VCaP (cell line): ENCODE measurements around the gene DFFA.
A peak's percentile ranks its signal among the peaks of the same experiment; 100 is the strongest.

Experiments
- H3K27ac ChIP-seq: fragments of 450-650 bp; 2 replicates; pipeline ENCODE4 v1.5.1; 2017
- TF ChIP-seq, protein P1 (sequence below): fragments of 450-650 bp; conservative IDR thresholded peaks from 2 replicates; pipeline ENCODE4 v1.5.1; 2017; ENCODE audit warnings: mild to moderate bottlenecking, moderate library complexity

DFFA gene

DNA sequence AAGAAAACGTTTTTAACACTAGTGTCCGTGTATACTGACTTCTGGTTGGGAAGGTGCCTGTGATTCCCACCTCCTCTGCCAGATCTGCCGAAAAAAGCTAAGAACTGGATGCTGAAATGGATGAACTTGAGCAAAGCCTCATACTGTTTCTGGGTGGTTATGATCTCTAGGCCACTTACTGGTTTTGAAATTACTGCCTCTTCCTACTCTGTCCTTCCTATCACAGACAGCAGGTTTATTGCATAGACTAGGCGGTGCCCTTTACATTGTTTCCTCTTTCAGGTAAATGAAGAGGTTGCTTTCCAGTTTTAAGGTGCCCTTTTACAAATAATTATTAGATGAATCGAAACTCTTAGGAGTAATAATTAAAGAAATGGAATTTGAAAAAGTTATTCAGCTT, 29.9 kb upstream of the DFFA start:
- H3K27ac ChIP-seq, result no peak overlapping the region
- TF ChIP-seq, protein P1, sequence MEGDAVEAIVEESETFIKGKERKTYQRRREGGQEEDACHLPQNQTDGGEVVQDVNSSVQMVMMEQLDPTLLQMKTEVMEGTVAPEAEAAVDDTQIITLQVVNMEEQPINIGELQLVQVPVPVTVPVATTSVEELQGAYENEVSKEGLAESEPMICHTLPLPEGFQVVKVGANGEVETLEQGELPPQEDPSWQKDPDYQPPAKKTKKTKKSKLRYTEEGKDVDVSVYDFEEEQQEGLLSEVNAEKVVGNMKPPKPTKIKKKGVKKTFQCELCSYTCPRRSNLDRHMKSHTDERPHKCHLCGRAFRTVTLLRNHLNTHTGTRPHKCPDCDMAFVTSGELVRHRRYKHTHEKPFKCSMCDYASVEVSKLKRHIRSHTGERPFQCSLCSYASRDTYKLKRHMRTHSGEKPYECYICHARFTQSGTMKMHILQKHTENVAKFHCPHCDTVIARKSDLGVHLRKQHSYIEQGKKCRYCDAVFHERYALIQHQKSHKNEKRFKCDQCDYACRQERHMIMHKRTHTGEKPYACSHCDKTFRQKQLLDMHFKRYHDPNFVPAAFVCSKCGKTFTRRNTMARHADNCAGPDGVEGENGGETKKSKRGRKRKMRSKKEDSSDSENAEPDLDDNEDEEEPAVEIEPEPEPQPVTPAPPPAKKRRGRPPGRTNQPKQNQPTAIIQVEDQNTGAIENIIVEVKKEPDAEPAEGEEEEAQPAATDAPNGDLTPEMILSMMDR, result no peak

DNA sequence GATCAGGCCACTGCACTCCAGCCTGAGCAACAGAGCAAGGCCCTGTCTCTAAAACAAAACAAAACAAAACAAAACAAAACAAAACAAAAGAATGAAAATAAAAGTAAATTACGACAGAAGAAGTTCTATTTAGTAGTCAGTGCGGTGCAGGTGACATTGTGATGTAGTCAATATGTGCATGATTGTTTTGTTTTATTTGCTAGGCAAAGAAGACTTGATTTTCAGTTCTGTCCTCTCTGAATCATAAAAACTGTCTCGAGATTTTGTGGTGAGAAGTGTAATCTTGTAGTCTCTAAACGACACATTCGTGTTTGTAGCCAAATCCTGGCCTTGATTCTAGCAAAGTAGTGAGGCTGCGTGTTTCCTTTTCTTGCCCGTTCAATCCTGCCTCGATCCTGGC, 25.9 kb upstream of the DFFA start:
- H3K27ac ChIP-seq, result no peak overlapping the region
- TF ChIP-seq, protein P1, result no peak

DNA sequence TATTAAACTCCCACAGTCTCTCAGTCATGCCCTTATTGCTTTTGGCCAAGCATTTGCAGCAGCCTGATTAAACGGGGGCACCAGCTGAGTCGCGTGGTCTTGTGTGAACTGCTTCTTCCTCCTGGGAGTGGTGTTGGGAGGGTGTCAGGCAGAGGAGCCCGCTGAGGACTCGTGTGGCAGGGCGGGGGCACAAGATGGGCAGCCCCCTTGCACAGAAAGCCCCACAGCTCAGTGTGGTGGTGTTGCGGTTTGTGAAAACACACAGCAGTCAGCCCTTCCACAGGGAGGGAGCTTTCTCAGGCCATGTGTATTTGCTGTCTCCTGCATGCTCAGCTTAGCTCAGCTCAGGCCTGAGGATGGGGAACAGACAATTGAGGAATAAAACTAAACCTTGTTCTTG, 24.8 kb upstream of the DFFA start:
- TF ChIP-seq, protein P1, result no peak
- no peak overlapping the region for H3K27ac ChIP-seq

DNA sequence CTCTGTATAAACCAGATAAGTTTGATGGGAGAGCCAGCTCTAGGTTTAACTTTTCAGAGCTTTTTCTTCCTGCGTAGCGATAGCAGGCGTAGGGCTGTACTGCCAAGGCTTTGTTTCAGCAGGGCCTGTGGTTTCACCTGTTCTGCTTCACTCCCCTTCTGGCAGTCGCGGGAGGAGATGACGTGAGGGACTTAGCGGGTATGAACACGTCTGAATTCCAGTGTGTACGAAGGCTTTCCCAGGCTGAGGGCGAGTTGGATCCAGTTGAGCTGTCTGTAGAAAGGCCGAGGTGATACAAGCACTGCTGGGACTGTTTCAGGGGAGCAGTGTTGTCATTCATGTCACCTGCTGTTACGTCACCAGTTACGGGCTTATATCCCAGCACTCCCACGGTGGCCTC, 23.6 kb upstream of the DFFA start:
- no peak overlapping the region for H3K27ac ChIP-seq
- TF ChIP-seq, protein P1, result no peak

DNA sequence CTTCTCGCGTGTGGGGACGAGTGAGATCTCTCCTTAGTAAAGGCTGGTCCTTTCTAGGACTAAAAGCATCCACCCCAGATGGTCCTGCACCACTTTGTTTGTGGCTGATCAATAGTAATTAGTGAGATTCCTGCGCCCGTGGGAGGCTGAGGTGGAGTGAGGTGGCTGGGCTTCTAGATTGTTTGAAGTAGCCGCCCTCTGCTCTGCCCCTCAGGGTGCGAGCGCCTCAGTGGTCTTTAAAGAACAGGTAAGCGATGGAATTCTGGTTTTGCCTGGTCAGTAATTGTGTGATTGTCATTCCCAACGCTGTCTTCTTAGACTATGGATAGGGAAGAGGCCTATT, 23.1 kb upstream of the DFFA start:
- H3K27ac ChIP-seq, result peak overlapping the region; percentile 38
- TF ChIP-seq, protein P1, result no peak

DNA sequence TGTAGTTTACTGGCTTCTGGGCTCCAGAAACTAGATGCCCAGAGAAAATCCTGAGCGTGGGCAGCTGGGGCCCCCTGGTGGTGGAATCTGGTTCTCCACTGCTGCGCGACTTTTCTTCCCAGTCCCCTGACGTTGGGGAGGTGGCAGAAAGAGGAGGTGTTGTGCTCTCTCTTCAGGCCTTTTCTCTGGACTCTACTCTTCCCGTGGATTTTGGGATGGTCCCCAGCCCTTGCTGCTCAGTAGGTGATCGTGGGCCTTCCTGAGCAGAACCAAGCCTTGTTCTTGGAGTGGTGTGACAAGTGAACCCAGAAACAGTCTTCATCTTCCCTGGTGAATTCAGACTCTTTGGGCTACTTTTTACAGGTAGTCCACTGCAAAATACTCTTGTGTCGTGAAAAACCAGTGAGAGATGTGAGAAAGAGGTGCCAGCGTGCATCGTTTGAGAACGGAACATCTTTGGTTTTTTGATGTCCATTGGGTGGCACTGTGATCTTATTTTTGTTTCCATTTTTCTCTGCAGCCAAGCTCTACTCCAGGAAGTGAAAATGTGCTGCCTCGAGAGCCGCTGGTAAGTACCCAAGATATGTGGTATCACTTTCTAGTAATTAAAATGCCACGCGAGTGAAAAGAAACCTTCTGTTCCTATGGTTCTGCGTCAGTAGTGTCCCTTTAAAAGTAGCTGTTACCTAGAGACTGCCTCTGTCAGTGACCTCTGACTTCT, 22.6 kb upstream of the DFFA start:
- TF ChIP-seq, protein P1, result peak; percentile 95

DNA sequence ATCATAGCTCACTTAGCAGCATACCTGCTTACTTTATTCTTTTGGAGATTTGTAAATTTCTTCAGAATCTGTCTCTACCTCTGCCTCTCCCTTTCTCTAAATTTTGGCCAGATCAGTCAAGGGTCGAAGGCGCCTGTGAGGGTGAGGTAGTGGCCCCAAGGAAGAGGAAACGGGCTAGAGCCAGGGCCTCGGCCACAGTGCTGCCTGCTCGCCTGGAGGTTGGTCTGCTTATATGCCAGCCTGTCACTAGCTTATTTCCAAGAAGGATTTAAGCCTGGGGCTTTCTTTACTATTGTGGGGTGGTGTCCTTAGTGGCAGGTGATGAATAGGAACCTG, 22.1 kb upstream of the DFFA start:
- TF ChIP-seq, protein P1, result no peak

More for the DNA sequence above, 22.6 kb upstream of the DFFA start:
- peak overlapping the region; percentile 38 for H3K27ac ChIP-seq

More for the DNA sequence above, 22.1 kb upstream of the DFFA start:
- peak overlapping the region; percentile 38; the same call in 1 of the 2 replicates for H3K27ac ChIP-seq
